COR-L47 (cell line): Measurements from ENCODE around the gene SPDEF.

Experiments
- DNase-seq: peaks from one replicate; lab custom pipeline; 2025; lab: John Stamatoyannopoulos, UW

Gene SPDEF

DNA sequence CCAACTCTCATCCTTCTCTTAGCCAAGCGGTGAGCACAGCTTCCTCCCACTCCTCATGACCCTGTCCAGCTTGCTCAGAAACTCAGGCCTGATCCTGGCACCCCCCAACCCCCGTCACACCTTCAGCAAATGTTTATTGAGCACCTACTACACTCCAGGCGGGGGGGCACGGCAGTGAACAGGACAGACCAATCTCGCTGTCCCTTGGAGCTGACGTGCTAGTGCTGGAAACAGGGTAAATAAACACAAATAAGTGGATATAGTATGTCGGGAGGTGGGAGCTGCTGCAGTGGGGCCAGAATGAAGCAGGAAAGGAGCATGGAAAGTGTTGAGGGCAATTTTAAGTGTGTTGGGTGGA is 7.4 kb upstream of the SPDEF start:
- DNase-seq: no peak

- no peak for DNase-seq
These were observed 6.9 kb upstream of the SPDEF start for GRCh38 chr6:34562861-34563512.

DNA sequence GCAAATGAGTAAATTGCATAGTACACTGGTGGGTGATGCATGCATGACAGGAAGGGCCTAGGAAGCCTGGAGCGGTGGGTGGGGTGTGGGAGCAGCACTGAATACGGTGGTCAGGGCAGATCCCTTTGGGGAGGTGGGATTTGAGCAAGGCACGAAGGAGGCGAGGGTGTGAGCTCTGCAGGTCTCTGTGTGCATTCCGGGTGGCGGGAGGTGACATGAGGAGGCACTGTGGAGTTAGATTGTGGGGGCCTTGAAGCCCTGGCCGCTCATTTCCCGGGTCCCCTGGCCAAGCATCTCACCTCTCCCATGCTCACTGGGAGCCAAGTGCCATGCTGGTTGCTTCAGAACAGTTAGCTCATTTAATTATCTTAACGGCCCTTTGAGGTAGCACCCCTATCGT is 6.2 kb upstream of the SPDEF start:
- no peak for DNase-seq

- DNase-seq: no peak
These were observed 5.0 kb upstream of the SPDEF start for GRCh38 chr6:34561227-34561530.

GRCh38 chr6:34560366-34561226 is 4.5 kb upstream of the SPDEF start:
- peak; percentile 39 for DNase-seq

GRCh38 chr6:34559651-34560365 is 3.7 kb upstream of the SPDEF start:
- DNase-seq: no peak

DNA sequence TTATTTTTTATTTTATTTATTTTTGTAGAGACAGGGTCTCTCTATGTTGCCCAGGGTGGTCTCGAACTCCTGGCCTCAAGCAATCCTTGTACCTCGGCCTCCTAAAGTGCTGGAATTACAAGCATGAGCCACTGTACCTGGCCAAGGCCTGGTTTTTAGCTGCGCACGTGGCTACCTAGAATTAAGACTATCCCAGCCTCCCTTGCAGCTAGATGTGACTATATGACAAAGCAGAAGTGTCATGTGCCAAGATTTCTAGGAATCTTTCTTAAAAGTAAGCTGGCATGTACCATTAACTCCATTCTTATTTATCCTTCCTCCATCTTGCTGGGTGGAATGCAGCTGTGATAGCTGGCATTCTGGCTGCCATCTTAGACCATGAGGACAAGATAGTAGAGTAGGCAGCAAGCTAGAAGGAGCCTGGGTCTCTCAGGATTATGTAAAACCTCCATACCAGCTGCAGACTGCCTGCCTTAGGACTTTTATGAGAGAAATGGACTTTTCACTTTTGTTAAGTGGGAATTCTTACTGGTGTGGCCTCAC is 2.1 kb upstream of the SPDEF start:
- no peak for DNase-seq

DNA sequence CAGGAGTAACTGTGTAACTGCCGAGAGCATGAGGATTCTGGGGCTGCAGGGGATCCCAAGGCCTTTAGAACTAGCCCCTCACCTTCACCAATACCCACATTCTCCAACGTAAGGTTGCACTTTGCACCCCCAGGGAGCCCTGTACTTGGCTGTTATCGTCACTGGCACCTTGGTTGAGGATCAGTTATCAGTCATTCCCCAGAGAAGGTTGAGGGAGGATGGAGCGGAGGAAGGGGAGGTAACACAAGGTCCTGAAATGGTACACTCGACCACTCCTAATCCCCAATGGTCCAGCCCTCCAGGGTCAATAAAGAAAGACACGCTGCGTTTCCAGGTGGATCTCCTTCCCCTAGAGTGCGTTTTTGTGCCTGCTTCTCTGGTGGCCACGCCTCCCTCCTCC is 1.1 kb upstream of the SPDEF start:
- DNase-seq: no peak

DNA sequence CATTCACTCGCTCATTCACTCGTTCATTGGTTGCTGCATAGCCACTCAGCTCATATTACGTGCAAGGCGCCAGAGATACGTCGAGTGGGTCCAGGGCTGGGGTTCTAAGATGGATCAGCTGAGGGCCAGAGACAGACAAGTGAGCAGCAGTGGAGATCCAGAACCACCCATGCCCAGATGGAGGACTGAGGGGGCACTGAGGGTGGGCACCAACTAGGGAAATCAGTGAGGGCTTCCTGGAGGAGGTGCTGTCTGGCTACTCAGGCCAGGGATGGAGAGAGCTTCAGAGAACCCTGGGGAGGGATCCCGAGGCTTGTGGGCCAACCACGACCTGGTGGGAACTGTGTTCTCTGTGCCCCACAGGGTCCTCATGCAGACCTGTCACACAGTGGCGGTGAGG is 364 bp upstream of the SPDEF start:
- no peak for DNase-seq

DNA sequence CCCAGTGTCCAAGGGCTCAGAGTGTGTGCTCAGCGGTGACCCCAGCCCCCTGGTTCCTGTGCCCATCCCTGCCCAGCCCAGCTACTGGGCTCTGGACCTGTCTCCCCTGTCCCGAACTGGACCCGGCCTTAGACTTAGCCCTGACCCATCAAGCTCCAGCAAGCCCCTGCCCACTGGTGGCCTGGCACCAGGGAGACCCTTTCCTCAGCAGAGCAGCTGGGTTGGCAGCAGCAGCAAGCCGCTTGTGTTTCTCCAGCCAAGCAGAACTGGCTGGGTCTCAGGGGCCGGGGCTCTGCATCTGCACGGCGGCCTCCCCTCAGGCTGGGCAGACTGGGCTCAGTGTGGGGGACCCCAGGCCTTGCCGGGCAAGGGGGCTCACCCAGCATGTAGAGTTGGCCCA is 801 bp downstream of the SPDEF start:
- no peak for DNase-seq

GRCh38 chr6:34555007-34555322 is 1.2 kb downstream of the SPDEF start:
- DNase-seq: no peak

GRCh38 chr6:34554291-34555006 is 1.7 kb downstream of the SPDEF start:
- no peak for DNase-seq

GRCh38 chr6:34553750-34554149 is 2.4 kb downstream of the SPDEF start:
- no peak for DNase-seq

- DNase-seq: no peak
These were observed 3.0 kb downstream of the SPDEF start for GRCh38 chr6:34553146-34553545.

DNA sequence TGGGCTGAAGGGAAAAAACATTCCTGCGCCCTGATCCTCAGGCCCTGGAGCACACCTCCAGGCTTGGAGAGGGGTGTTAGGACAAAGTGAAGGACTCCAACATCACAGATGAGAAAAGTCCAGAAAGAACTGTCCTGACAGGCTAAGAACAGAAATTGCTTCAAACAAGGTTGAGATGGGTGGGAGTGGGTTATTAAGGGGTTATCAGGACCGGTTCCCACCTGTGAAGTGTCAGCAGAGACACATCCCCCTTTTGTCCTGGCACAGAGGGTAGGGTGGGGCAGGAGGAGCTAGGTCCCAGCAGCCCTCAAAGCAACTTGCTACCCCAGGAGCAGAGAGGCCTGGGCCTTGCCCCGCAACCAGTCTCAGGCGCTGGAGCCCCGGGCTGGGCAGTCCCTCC is 3.5 kb downstream of the SPDEF start:
- DNase-seq: no peak

DNA sequence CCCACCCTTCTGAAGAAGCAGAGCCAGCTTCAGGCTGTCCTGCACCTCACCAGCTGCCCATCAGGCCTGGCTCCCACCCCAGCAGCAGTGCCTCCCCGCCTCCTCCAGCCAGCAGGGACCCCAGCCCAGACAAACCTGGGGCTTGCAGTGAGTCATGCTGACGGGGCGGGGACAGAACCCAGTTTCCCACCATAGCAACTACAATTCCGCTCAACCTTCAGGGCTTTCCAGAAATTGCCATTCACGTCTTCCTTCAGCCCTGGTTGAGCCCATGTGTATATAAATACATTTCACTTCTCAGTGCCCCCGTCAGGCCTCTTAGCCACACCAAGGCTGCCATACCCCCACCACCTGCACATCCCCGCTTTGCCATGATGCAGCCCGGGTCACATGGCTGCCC is 4.4 kb downstream of the SPDEF start:
- DNase-seq: no peak

DNA sequence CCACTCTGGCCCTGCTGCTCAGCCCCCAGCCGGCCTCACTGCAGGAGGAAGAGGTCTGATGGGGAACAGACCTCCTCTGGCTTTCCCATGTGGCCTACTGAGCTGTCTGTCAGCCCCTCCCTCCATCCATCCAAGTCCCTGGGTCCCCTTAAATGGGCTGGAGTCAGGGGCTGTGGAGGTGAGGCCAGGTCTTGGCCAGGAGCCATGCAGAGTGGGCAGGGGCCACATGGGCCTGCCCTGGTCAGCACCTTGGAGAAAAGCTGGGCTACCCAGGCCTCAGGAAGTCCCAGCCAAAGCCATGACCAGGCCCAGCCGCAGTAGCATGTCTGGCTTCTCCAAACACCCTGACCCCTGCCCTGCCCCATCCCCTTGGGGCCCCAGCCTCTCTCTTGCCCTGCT is 6.3 kb downstream of the SPDEF start:
- DNase-seq: no peak

GRCh38 chr6:34549026-34549803 is 6.9 kb downstream of the SPDEF start:
- no peak for DNase-seq

- no peak for DNase-seq
These were observed 8.2 kb downstream of the SPDEF start for GRCh38 chr6:34547701-34548644.

GRCh38 chr6:34546551-34547321 is 9.4 kb downstream of the SPDEF start:
- peak; percentile 98 for DNase-seq
